IgD-negative memory B cell (primary cell): Measurements from ENCODE around the gene PIK3CD. TPM values are rescaled to one million over a fixed set of nuclear protein-coding genes. Genes with fewer than 3 reads are reported as not detected.
A peak's percentile ranks its signal among the peaks of the same experiment; 100 is the strongest.
"Not testable (repeated sequence)": the region's sequence is repeated elsewhere in the genome, so short reads cannot be mapped to it uniquely, and the experiment has no call there.

ENCODE experiments used
- H3K27ac Mint-ChIP-seq, 3 donors: one replicate each; pipeline ENCODE4 v1.8.0; 2020 to 2022; ENCODE audit warnings: mild to moderate bottlenecking in 3 of 3, mixed read lengths in 3 of 3, moderate library complexity in 1 of 3
- H3K27me3 Mint-ChIP-seq: one replicate; pipeline ENCODE4 v1.8.0; 2021; ENCODE audit warnings: mixed read lengths
- H3K36me3 Mint-ChIP-seq: one replicate; pipeline ENCODE4 v1.8.0; 2020; ENCODE audit warnings: mild to moderate bottlenecking, mixed read lengths
- H3K4me1 Mint-ChIP-seq, 3 donors: one replicate each; pipeline ENCODE4 v1.8.0; 2020 to 2022; ENCODE audit warnings: mixed read lengths in 3 of 3, mild to moderate bottlenecking in 1 of 3
- H3K4me3 Mint-ChIP-seq, 4 donors: one replicate each; pipeline ENCODE4 v1.8.0; 2020 to 2022; ENCODE audit warnings: mild to moderate bottlenecking in 4 of 4, mixed read lengths in 4 of 4, moderate library complexity in 3 of 4
- H3K9me3 Mint-ChIP-seq, 3 donors: one replicate each; pipeline ENCODE4 v1.8.0; 2020 to 2021; ENCODE audit warnings: mixed read lengths in 3 of 3, mild to moderate bottlenecking in 1 of 3
- polyA plus RNA-seq: library from polyadenylated mRNA; unstranded; fragments of 300-500 nt; fragmentation: Illumina TruSeq; gene quantifications from one replicate; pipeline ENCODE4 v1.2.3, GENCODE V29; 2021

The PIK3CD gene
- polyA plus RNA-seq, 1 donor from 2014 or later: 82.6 TPM

GRCh38 chr1:9755441-9755995 lies 104.0 kb downstream of the PIK3CD start:
- no peaks in the 10 kb centered on the region for H3K9me3 Mint-ChIP-seq
- peaks cover 3% of the 10 kb centered on the region for H3K36me3 Mint-ChIP-seq
- no peaks in the 10 kb centered on the region for H3K27me3 Mint-ChIP-seq
- H3K4me3 Mint-ChIP-seq: no peak overlapping the region
- peaks cover 0 to 7% (median 4%) of the 10 kb centered on the region in 3 donors for H3K4me1 Mint-ChIP-seq
- H3K27ac Mint-ChIP-seq: peak overlapping the region in 2 of 3 donors; percentile 17 to 43

DNA sequence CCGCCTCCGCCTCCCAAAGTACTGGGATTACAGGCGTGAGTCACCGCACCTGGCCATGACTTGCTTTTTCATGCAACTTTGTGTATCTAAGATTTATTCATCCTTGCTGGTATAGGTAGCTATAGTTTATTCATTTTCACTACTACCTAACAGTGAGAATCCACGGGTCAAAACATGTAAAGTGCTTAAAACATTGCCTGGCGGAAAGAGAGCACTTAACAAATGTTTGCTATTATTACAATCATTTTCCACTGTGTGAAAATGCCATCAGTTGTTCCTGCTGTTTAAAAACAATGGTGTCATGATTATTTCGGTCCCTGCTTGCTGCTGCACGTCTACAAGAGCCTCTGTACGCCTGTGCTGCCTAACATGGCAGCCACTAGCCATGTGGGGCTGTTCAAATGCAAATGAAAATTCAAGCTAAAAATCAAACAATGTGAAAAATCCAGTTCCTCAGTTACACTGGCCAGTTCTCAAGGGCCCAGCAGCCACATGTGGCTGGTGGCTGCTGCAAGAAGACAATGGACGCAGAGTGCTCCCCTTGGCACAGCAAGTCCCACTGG lies 107.1 kb downstream of the PIK3CD start:
- peaks cover 6% of the 10 kb centered on the region for H3K36me3 Mint-ChIP-seq

GRCh38 chr1:9759939-9760338 lies 108.4 kb downstream of the PIK3CD start:
- H3K4me3 Mint-ChIP-seq: no peak overlapping the region
- H3K4me1 Mint-ChIP-seq: peaks cover 4 to 10% (median 9%) of the 10 kb centered on the region in 3 donors
- H3K36me3 Mint-ChIP-seq: peaks cover 5% of the 10 kb centered on the region
- no peaks in the 10 kb centered on the region for H3K9me3 Mint-ChIP-seq
- no peaks in the 10 kb centered on the region for H3K27me3 Mint-ChIP-seq
- H3K27ac Mint-ChIP-seq: no peak overlapping the region

More for the DNA sequence above, 107.1 kb downstream of the PIK3CD start:
- peaks cover 2 to 9% (median 7%) of the 10 kb centered on the region in 3 donors for H3K4me1 Mint-ChIP-seq
- H3K27me3 Mint-ChIP-seq: no peaks in the 10 kb centered on the region
- no peak overlapping the region for H3K4me3 Mint-ChIP-seq
- H3K27ac Mint-ChIP-seq: no peak overlapping the region
- no peaks in the 10 kb centered on the region for H3K9me3 Mint-ChIP-seq

DNA sequence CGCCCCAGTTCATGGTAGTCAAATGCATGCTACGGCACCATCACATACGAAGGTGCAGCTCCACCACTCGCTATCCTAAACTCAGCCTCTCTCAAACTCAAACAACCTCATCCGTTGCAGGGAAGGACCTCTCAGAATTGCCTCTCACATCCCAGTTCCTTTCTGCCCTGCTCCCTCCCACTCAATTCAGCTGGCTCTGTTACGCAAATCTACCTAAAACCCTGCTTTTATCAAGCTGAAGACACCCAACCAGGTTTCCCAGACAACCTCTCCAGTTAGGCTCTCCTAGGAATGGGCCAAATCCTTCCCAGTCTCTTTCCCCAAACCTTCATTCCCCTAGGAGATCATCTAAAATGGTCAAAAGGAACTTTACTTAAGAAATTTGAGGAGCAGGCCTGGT lies 109.3 kb downstream of the PIK3CD start:
- Mint-ChIP-seq H3K4me1 (peaks cover 4 to 8% (median 6%) of the 10 kb centered on the region in 3 donors), H3K27ac (no peak overlapping the region), H3K36me3 (peaks cover 4% of the 10 kb centered on the region), H3K27me3 (no peaks in the 10 kb centered on the region), H3K9me3 (no peaks in the 10 kb centered on the region), H3K4me3 (no peak overlapping the region)

DNA sequence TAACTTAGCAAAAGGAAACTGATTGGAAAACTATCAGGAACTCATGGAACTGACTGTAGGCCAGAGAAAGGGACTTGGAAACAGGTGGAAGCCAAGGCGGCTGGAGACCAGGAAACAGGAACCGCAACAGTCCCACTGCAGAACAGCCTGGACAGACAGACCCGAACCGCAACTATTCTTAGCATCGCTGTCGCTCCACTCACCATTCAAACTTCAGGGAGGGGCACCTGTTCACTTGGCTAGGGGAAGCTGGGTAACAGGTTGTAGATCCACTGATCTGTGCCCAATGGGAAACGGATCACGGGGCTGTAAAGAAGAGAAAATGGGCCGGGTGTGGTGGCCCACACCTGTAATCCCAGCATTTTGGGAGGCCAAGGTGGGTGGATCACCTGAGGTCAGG lies 110.3 kb downstream of the PIK3CD start:
- Mint-ChIP-seq H3K9me3 (no peaks in the 10 kb centered on the region), H3K36me3 (peaks cover 4% of the 10 kb centered on the region), H3K4me1 (peaks cover 6 to 8% (median 8%) of the 10 kb centered on the region in 3 donors), H3K4me3 (peak overlapping the region in 1 of 4 donors; percentile 14), H3K27me3 (no peaks in the 10 kb centered on the region), H3K27ac (peak overlapping the region in 1 of 3 donors; percentile 80)

DNA sequence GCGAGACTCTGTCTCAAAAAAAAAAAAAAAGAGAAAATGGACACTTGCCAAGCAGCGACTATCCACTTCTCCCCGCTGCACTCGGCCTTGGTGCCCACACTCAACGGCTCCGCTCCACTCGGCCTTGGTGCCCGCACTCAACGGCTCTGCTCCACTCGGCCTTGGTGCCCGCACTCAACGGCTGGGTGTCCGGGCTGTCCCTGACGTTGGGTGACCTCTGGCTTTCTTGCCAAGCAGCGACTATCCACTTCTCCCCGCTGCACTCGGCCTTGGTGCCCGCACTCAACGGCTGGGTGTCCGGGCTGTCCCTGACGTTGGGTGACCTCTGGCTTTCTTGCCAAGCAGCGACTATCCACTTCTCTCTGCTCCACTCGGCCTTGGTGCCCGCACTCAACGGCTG lies 110.9 kb downstream of the PIK3CD start:
- not testable (repeated sequence) for H3K27ac Mint-ChIP-seq, H3K4me1 Mint-ChIP-seq, H3K4me3 Mint-ChIP-seq, H3K27me3 Mint-ChIP-seq, H3K36me3 Mint-ChIP-seq, H3K9me3 Mint-ChIP-seq

DNA sequence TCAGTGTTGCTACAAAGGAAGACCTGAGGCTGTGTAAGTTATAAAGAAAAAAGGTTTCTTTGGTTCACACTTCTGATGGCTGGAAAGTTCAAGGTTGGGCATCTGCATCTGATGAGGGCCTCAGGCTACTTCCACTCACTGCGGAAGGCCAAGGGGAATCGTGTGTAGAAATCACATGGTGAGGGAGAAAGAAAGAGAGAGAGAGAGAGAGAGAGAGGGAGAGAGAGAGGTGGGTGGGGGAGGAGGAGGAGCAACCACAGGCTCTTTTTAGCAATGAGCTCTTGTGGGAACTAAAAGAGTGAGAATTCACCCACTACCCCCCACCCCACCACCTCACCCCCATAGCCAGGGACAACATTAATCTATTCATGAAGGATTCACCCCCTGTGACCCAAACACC lies 112.4 kb downstream of the PIK3CD start:
- H3K27me3 Mint-ChIP-seq: no peaks in the 10 kb centered on the region
- H3K9me3 Mint-ChIP-seq: no peaks in the 10 kb centered on the region
- no peak overlapping the region for H3K27ac Mint-ChIP-seq
- H3K36me3 Mint-ChIP-seq: peaks cover 4% of the 10 kb centered on the region
- peaks cover 2 to 12% (median 8%) of the 10 kb centered on the region in 3 donors for H3K4me1 Mint-ChIP-seq
- no peak overlapping the region for H3K4me3 Mint-ChIP-seq

- Mint-ChIP-seq H3K9me3 (no peaks in the 10 kb centered on the region), H3K27ac (peak overlapping the region in 1 of 3 donors; percentile 8), H3K4me1 (peaks cover 2 to 12% (median 11%) of the 10 kb centered on the region in 3 donors), H3K36me3 (peaks cover 4% of the 10 kb centered on the region), H3K27me3 (no peaks in the 10 kb centered on the region), H3K4me3 (peak overlapping the region in 1 of 4 donors; percentile 28)
Observed at GRCh38 chr1:9764550-9764949, 113.0 kb downstream of the PIK3CD start.

GRCh38 chr1:9766759-9767442 lies 115.4 kb downstream of the PIK3CD start:
- Mint-ChIP-seq H3K36me3 (peaks cover 5% of the 10 kb centered on the region), H3K9me3 (no peaks in the 10 kb centered on the region), H3K27me3 (no peaks in the 10 kb centered on the region), H3K4me1 (peaks cover 0 to 12% (median 8%) of the 10 kb centered on the region in 3 donors), H3K4me3 (no peak overlapping the region), H3K27ac (no peak overlapping the region)

GRCh38 chr1:9767964-9768668 lies 116.6 kb downstream of the PIK3CD start:
- peaks cover 3% of the 10 kb centered on the region for H3K36me3 Mint-ChIP-seq
- peaks cover 0 to 12% (median 8%) of the 10 kb centered on the region in 3 donors for H3K4me1 Mint-ChIP-seq
- no peak overlapping the region for H3K4me3 Mint-ChIP-seq

GRCh38 chr1:9768983-9769382 lies 117.5 kb downstream of the PIK3CD start:
- Mint-ChIP-seq H3K36me3 (peaks cover 3% of the 10 kb centered on the region), H3K4me1 (peaks cover 0 to 8% (median 5%) of the 10 kb centered on the region in 3 donors), H3K9me3 (no peaks in the 10 kb centered on the region), H3K27ac (peak overlapping the region in 1 of 3 donors; percentile 64), H3K4me3 (no peak overlapping the region), H3K27me3 (no peaks in the 10 kb centered on the region)

More at GRCh38 chr1:9767964-9768668, 116.6 kb downstream of the PIK3CD start:
- H3K27ac Mint-ChIP-seq: no peak overlapping the region
- H3K27me3 Mint-ChIP-seq: no peaks in the 10 kb centered on the region
- H3K9me3 Mint-ChIP-seq: no peaks in the 10 kb centered on the region

GRCh38 chr1:9770298-9770697 lies 118.8 kb downstream of the PIK3CD start:
- H3K4me1 Mint-ChIP-seq: peaks cover 2 to 8% (median 5%) of the 10 kb centered on the region in 3 donors
- H3K9me3 Mint-ChIP-seq: no peaks in the 10 kb centered on the region
- peaks cover 3% of the 10 kb centered on the region for H3K36me3 Mint-ChIP-seq
- H3K27ac Mint-ChIP-seq: peak overlapping the region in 1 of 3 donors; percentile 43
- no peak overlapping the region for H3K4me3 Mint-ChIP-seq
- H3K27me3 Mint-ChIP-seq: no peaks in the 10 kb centered on the region

DNA sequence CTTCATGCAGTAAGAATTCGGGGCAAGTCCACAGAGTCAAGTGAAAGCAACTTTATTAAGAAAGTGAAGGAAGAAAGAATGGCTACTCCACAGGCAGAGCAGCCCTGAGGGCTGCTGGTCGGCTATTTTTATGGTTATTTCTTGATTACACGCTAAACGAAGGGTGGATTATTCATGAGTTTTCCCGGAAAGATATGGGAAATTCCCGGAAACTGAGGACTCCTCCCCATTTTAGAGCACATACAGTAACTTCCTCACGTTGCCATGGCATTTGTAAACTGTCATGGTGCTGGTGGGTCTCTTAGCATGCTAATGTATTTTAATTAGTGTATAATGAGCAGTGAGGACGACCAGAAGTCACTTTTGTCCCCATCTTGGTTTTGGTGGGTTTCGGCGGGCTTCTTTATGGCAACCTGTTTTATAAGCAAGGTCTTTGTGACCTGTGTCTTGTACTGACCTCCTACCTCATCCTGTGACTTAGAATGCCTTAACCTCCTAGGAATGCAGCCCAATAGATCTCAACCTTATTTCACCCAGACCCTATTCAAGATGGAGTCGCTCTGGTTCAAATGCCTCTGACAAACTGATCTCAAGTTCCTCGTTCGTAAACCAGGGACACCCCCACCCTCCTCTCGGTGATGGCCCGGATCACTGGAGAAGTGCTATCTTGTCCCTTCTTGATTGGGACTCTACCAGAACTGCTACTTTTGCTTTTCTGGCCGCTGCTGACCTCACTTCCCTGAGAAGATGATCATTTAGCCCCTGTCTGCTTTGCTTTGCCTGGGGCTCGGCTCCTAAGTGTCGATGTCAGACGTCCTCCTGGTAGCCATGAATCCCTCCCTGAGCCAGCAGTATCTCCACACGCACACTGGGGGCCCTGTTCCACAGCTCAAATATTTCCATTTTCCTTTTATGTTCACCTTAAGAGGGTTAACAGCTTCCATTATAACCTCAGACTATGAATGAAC lies 123.5 kb downstream of the PIK3CD start:
- Mint-ChIP-seq H3K27me3 (no peaks in the 10 kb centered on the region), H3K4me3 (no peak overlapping the region), H3K9me3 (no peaks in the 10 kb centered on the region), H3K4me1 (peaks cover 0 to 6% (median 6%) of the 10 kb centered on the region in 3 donors), H3K36me3 (peaks cover under 1% of the 10 kb centered on the region), H3K27ac (peak overlapping the region in 1 of 3 donors; percentile 76)

GRCh38 chr1:9776685-9777084 lies 125.2 kb downstream of the PIK3CD start:
- no peaks in the 10 kb centered on the region for H3K36me3 Mint-ChIP-seq
- no peak overlapping the region for H3K27ac Mint-ChIP-seq
- H3K4me1 Mint-ChIP-seq: peaks cover 0 to 6% (median 6%) of the 10 kb centered on the region in 3 donors
- no peak overlapping the region for H3K4me3 Mint-ChIP-seq
- no peaks in the 10 kb centered on the region for H3K9me3 Mint-ChIP-seq
- H3K27me3 Mint-ChIP-seq: no peaks in the 10 kb centered on the region
